ENCODE results near the gene FKBP7. TPM values are rescaled to one million over a fixed set of nuclear protein-coding genes. Genes with fewer than 3 reads are reported as not detected.
A peak's percentile ranks its signal among the peaks of the same experiment; 100 is the strongest.

FKBP7 gene
- total RNA-seq, 1 donor from 2014 or later: 47.0 TPM

DNA sequence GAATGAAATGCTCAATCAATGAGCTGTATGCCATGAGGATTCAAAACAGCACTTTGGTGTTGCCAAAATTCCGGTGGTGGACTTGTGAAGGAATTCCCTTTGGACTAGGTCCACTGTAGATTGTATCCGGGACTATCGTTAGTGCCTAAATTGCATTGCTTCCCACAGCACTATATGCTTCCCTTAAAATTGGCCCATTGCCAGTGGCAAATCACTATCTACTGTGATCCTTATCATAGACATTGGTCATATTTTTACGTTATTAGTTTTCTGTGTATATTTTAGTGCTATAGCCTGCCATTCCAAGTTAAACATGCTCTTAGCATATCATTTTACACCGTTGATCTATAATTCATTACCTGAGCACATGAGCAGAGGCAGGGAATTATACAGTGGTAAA is 25.5 kb downstream of the FKBP7 start:
- peaks cover 25% of the 10 kb centered on the region for H4K20me1 ChIP-seq (ENCODE audit: low read depth)
- H3K9ac ChIP-seq: no peak overlapping the region
- H3K27ac ChIP-seq: no peak overlapping the region
- no peaks in the 10 kb centered on the region for H3K9me3 ChIP-seq (ENCODE audit: low read depth)
- no peak overlapping the region for H2AFZ ChIP-seq (replicated peaks)
- H3K4me1 ChIP-seq: peaks cover 19% of the 10 kb centered on the region
- H3K4me2 ChIP-seq: no peak overlapping the region
- peaks cover 5% of the 10 kb centered on the region for H3K36me3 Mint-ChIP-seq
- H3K4me3 Mint-ChIP-seq: no peak overlapping the region
- H3K79me2 ChIP-seq (ENCODE audit: low read depth): peaks cover 26% of the 10 kb centered on the region
- no peak for DNase-seq (ENCODE audit: low spot score)
- peaks cover 1% of the 10 kb centered on the region for H3K36me3 ChIP-seq
- H3K27ac Mint-ChIP-seq: no peak overlapping the region
- H3F3A ChIP-seq (ENCODE audit: low read depth): peaks cover 32% of the 10 kb centered on the region
- H3K9me3 Mint-ChIP-seq: no peaks in the 10 kb centered on the region
- no peak for TF ChIP-seq EZH2 (IDR thresholded peaks at IDR 0.05)
- TF ChIP-seq EZH2phosphoT487 (IDR thresholded peaks at IDR 0.05): no peak
- TF ChIP-seq, protein P1, sequence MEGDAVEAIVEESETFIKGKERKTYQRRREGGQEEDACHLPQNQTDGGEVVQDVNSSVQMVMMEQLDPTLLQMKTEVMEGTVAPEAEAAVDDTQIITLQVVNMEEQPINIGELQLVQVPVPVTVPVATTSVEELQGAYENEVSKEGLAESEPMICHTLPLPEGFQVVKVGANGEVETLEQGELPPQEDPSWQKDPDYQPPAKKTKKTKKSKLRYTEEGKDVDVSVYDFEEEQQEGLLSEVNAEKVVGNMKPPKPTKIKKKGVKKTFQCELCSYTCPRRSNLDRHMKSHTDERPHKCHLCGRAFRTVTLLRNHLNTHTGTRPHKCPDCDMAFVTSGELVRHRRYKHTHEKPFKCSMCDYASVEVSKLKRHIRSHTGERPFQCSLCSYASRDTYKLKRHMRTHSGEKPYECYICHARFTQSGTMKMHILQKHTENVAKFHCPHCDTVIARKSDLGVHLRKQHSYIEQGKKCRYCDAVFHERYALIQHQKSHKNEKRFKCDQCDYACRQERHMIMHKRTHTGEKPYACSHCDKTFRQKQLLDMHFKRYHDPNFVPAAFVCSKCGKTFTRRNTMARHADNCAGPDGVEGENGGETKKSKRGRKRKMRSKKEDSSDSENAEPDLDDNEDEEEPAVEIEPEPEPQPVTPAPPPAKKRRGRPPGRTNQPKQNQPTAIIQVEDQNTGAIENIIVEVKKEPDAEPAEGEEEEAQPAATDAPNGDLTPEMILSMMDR (IDR thresholded peaks at IDR 0.05): no peak
- H3K4me3 ChIP-seq: no peak overlapping the region
- peaks cover 27% of the 10 kb centered on the region for H3K4me1 Mint-ChIP-seq
- no peaks in the 10 kb centered on the region for H3K27me3 Mint-ChIP-seq (ENCODE audit: insufficient read depth, low read depth)
- H3K27me3 ChIP-seq: no peaks in the 10 kb centered on the region

- Histone ChIP-seq H3F3A (ENCODE audit: low read depth) (peaks cover 32% of the 10 kb centered on the region), H2AFZ (replicated peaks) (no peak overlapping the region), H3K79me2 (ENCODE audit: low read depth) (peaks cover 32% of the 10 kb centered on the region), H3K4me2 (no peak overlapping the region), H3K9ac (no peak overlapping the region), H3K4me1 (peaks cover 19% of the 10 kb centered on the region), H3K36me3 (peaks cover 7% of the 10 kb centered on the region), H3K27me3 (no peaks in the 10 kb centered on the region), H4K20me1 (ENCODE audit: low read depth) (peaks cover 27% of the 10 kb centered on the region), H3K9me3 (ENCODE audit: low read depth) (no peaks in the 10 kb centered on the region), H3K27ac (peak overlapping the region; percentile 99), H3K4me3 (no peak overlapping the region)
- TF ChIP-seq, protein P1 (IDR thresholded peaks at IDR 0.05): no peak
- TF ChIP-seq EZH2phosphoT487 (IDR thresholded peaks at IDR 0.05): no peak
- TF ChIP-seq EZH2 (IDR thresholded peaks at IDR 0.05): no peak
- H3K27ac Mint-ChIP-seq: no peak overlapping the region
- peak overlapping the region; percentile 22 for H3K4me3 Mint-ChIP-seq
- H3K36me3 Mint-ChIP-seq: peaks cover 8% of the 10 kb centered on the region
- H3K27me3 Mint-ChIP-seq (ENCODE audit: insufficient read depth, low read depth): no peaks in the 10 kb centered on the region
- H3K4me1 Mint-ChIP-seq: peaks cover 27% of the 10 kb centered on the region
- DNase-seq (ENCODE audit: low spot score): no peak
- H3K9me3 Mint-ChIP-seq: no peaks in the 10 kb centered on the region
Measured at GRCh38 chr2:178452334-178452733, 26.1 kb downstream of the FKBP7 start.

GRCh38 chr2:178450774-178451525 is 27.4 kb downstream of the FKBP7 start, which contains the start of the genes PJVK and PRKRA:
Gene PJVK, plus strand, starts transcription at chr2:178451378. Its CDS starts 2,032 bp downstream, at chr2:178453410.
Gene PRKRA, minus strand, starts transcription at chr2:178451175. Its CDS starts 145 bp downstream, at chr2:178451030.
- H3K4me3 ChIP-seq: peak within 1 kb of the TSS; percentile 81
- H3K9me3 ChIP-seq (ENCODE audit: low read depth): no peaks in the 10 kb centered on the region
- Mint-ChIP-seq H3K4me1 (peaks cover 27% of the 10 kb centered on the region), H3K4me3 (peak within 1 kb of the TSS; percentile 89), H3K27me3 (ENCODE audit: insufficient read depth, low read depth) (no peaks in the 10 kb centered on the region), H3K9me3 (no peaks in the 10 kb centered on the region), H3K27ac (peak within 1 kb of the TSS; percentile 100), H3K36me3 (peaks cover 14% of the 10 kb centered on the region)
- peaks cover 19% of the 10 kb centered on the region for H3K4me1 ChIP-seq
- H3K9ac ChIP-seq: peak within 1 kb of the TSS; percentile 83
- H3K4me2 ChIP-seq: peak within 1 kb of the TSS; percentile 96
- H3K27ac ChIP-seq: peak within 1 kb of the TSS; percentile 99
- H4K20me1 ChIP-seq (ENCODE audit: low read depth): peaks cover 27% of the 10 kb centered on the region
- H3K36me3 ChIP-seq: peaks cover 15% of the 10 kb centered on the region
- peaks cover 32% of the 10 kb centered on the region for H3F3A ChIP-seq (ENCODE audit: low read depth)
- no peaks in the 10 kb centered on the region for H3K27me3 ChIP-seq
- H2AFZ ChIP-seq (replicated peaks): peak within 1 kb of the TSS; percentile 90
- TF ChIP-seq, protein P1 (IDR thresholded peaks at IDR 0.05): no peak
- no peak for TF ChIP-seq EZH2 (IDR thresholded peaks at IDR 0.05)
- TF ChIP-seq EZH2phosphoT487 (IDR thresholded peaks at IDR 0.05): no peak
- peaks cover 42% of the 10 kb centered on the region for H3K79me2 ChIP-seq (ENCODE audit: low read depth)
- DNase-seq (ENCODE audit: low spot score): peak; percentile 98

All from neural progenitor cell (in vitro differentiated cells).